T-cell (primary cell): ENCODE data around the gene ADGRG6. TPM values are rescaled to one million over a fixed set of nuclear protein-coding genes. Genes with fewer than 3 reads are reported as not detected.

Experiments
- ATAC-seq, 4 experiments: fragments of 200-7000 bp in 3 of 4; fragments of 150-1000 bp in 1 of 4; cut with Tn5 transposase; replicated peaks in 1 of 4; 1 replicate in 3 of 4; 2 replicates in 1 of 4; pipeline ENCODE4 v1.10.0; 2021; ENCODE audit warnings: moderate library complexity in 3 of 4, mild to moderate bottlenecking in 2 of 4, moderate number of reproducible peaks in 1 of 4
- CTCF ChIA-PET, 2 donors: fragments of 300-600 bp; sonication (Branson Sonifier 250); formaldehyde crosslinking; loops; one replicate each; lab custom pipeline; 2022; ENCODE audit warnings: antibody characterized with exemption in 2 of 2; lab: Charles Lee
- POLR2A ChIA-PET, 2 donors: fragments of 300-600 bp; sonication (Branson Sonifier 250); formaldehyde crosslinking; loops; one replicate each; lab custom pipeline; 2022; ENCODE audit warnings: antibody characterized with exemption in 2 of 2; lab: Charles Lee
- DNase-seq, 35 experiments: peaks; one replicate each; pipeline versions ENCODE4 v3.0.0 to v3.0.0-alpha.2; 2013 to 2023
- H3K27ac ChIP-seq: one replicate; pipeline ENCODE4 v1.5.1; 2013; ENCODE audit warnings: low read length
- H3K27me3 ChIP-seq, 2 experiments: replicated peaks in 1 of 2; 1 replicate in 1 of 2; 2 replicates in 1 of 2; pipeline versions ENCODE4 v1.6.1 to v1.7.0; 2013; ENCODE audit warnings: low read length in 1 of 2, mixed read lengths in 1 of 2; ENCODE audit not compliant: control insufficient read depth in 2 of 2, insufficient read depth in 2 of 2; ENCODE audit errors: extremely low read depth in 1 of 2
- H3K36me3 ChIP-seq, 2 donors: 1 replicate in 1 of 2; 2 replicates in 1 of 2; pipeline versions ENCODE4 v1.6.1 to v1.7.0; 2013; ENCODE audit warnings: low read length in 1 of 2; ENCODE audit not compliant: control insufficient read depth in 2 of 2, insufficient read depth in 1 of 2; ENCODE audit errors: extremely low read depth in 1 of 2
- H3K4me1 ChIP-seq, 2 experiments: 1 replicate in 1 of 2; 2 replicates in 1 of 2; pipeline versions ENCODE4 v1.6.1 to v1.7.0; 2013; ENCODE audit warnings: low read length in 2 of 2, mixed read lengths in 1 of 2; ENCODE audit not compliant: insufficient read depth in 2 of 2, control insufficient read depth in 1 of 2; ENCODE audit errors: extremely low read depth in 1 of 2
- H3K4me3 ChIP-seq, 2 donors: 1 replicate in 1 of 2; 2 replicates in 1 of 2; pipeline versions ENCODE4 v1.5.1 to v1.7.0; 2013; ENCODE audit warnings: mild to moderate bottlenecking in 2 of 2, low read length in 1 of 2, moderate library complexity in 1 of 2; ENCODE audit not compliant: control insufficient read depth in 1 of 2; ENCODE audit errors: extremely low read depth in 1 of 2
- H3K9me3 ChIP-seq: 2 replicates; pipeline ENCODE4 v1.7.0; 2013
- H3K27ac Mint-ChIP-seq, 2 donors: one replicate each; pipeline ENCODE4 v1.8.0; 2020 to 2021; ENCODE audit warnings: mild to moderate bottlenecking in 2 of 2, mixed read lengths in 2 of 2
- H3K27me3 Mint-ChIP-seq, 2 donors: one replicate each; pipeline ENCODE4 v1.8.0; 2021 to 2022; ENCODE audit warnings: mixed read lengths in 2 of 2
- H3K36me3 Mint-ChIP-seq: one replicate; pipeline ENCODE4 v1.8.0; 2021; ENCODE audit warnings: mixed read lengths
- H3K4me1 Mint-ChIP-seq, 3 donors: one replicate each; pipeline ENCODE4 v1.8.0; 2020 to 2022; ENCODE audit warnings: mixed read lengths in 3 of 3, mild to moderate bottlenecking in 1 of 3
- H3K4me3 Mint-ChIP-seq, 3 donors: one replicate each; pipeline ENCODE4 v1.8.0; 2020 to 2022; ENCODE audit warnings: mild to moderate bottlenecking in 3 of 3, mixed read lengths in 3 of 3, moderate library complexity in 3 of 3
- H3K9me3 Mint-ChIP-seq, 3 donors: one replicate each; pipeline ENCODE4 v1.8.0; 2020 to 2022; ENCODE audit warnings: mixed read lengths in 3 of 3
- WGBS: methylation state at CpG from one replicate; pipeline ENCODE4 v1.1.5; 2013; ENCODE audit warnings: missing lambda C conversion rate; ENCODE audit not compliant: insufficient coverage; 5-methylcytosine and 5-hydroxymethylcytosine counted together
- total RNA-seq, 35 experiments: library from RNA in 6 of 35; stranded (reverse) in 6 of 35; fragments of 120-200 nt in 1 of 35; gene quantifications; one replicate each; pipeline versions ENCODE4 v1.2.1 to v1.2.4 and lab custom pipeline; 2013 to 2026

Gene ADGRG6
- total RNA-seq, 5 donors from 2014 or later (not counting 1 experiment from before 2014, with no cell fraction given): 0.51 to 0.89 (median 0.61) TPM

GRCh38 chr6:142293121-142293520 is 8.7 kb upstream of the ADGRG6 start:
- no peaks in the 10 kb centered on the region for H3K9me3 Mint-ChIP-seq
- ATAC-seq (no peak), DNase-seq (no peak)
- no peak overlapping the region for H3K27ac ChIP-seq
- no CpG with 5 or more reads among the region's 2 CpGs for WGBS
- H3K27ac Mint-ChIP-seq: no peak overlapping the region
- POLR2A ChIA-PET: no interaction called here
- H3K4me1 ChIP-seq: no peaks in the 10 kb centered on the region
- no peaks in the 10 kb centered on the region for H3K36me3 Mint-ChIP-seq
- H3K27me3 ChIP-seq: no peaks in the 10 kb centered on the region
- no peak overlapping the region for H3K4me3 ChIP-seq
- no peaks in the 10 kb centered on the region for H3K4me1 Mint-ChIP-seq
- H3K4me3 Mint-ChIP-seq: no peak overlapping the region
- no peaks in the 10 kb centered on the region for H3K27me3 Mint-ChIP-seq
- H3K9me3 ChIP-seq: no peaks in the 10 kb centered on the region
- H3K36me3 ChIP-seq: no peaks in the 10 kb centered on the region
- CTCF ChIA-PET: no interaction called here

- Histone ChIP-seq H3K27ac (no peak overlapping the region), H3K36me3 (no peaks in the 10 kb centered on the region), H3K4me3 (no peak overlapping the region), H3K4me1 (no peaks in the 10 kb centered on the region), H3K9me3 (no peaks in the 10 kb centered on the region), H3K27me3 (no peaks in the 10 kb centered on the region)
- no peak for DNase-seq
- Mint-ChIP-seq H3K9me3 (no peaks in the 10 kb centered on the region), H3K27ac (no peak overlapping the region), H3K4me3 (no peak overlapping the region), H3K4me1 (no peaks in the 10 kb centered on the region), H3K36me3 (no peaks in the 10 kb centered on the region), H3K27me3 (no peaks in the 10 kb centered on the region)
- ChIA-PET CTCF (no interaction called here), POLR2A (no interaction called here)
- 100% methylated on average over 1 of the region's 1 CpG for WGBS
- no peak for ATAC-seq
These were observed 7.1 kb upstream of the ADGRG6 start for GRCh38 chr6:142294679-142295078.

- peaks cover 0 to 7% (median 3%) of the 10 kb centered on the region in 3 donors for H3K4me1 Mint-ChIP-seq
- H3K9me3 Mint-ChIP-seq: no peaks in the 10 kb centered on the region
- H3K27ac Mint-ChIP-seq: no peak overlapping the region
- ChIA-PET CTCF (no interaction called here), POLR2A (interaction anchor here in 1 of 2 donors (0.5 kb wide), 1 partner anchor 27 kb away, joined by 5 read pairs; no protein-coding TSS in a partner anchor)
- Histone ChIP-seq H3K27me3 (peaks cover 0 to 12% of the 10 kb centered on the region in 2 experiments), H3K4me1 (peaks cover 0 to 7% of the 10 kb centered on the region in 2 experiments), H3K36me3 (no peaks in the 10 kb centered on the region), H3K4me3 (no peak overlapping the region), H3K9me3 (no peaks in the 10 kb centered on the region), H3K27ac (no peak overlapping the region)
- H3K27me3 Mint-ChIP-seq: peaks cover 0 to 7% of the 10 kb centered on the region in 2 donors
- WGBS: no CpG with 5 or more reads among the region's 2 CpGs
- no peak for ATAC-seq
- no peak for DNase-seq
- no peaks in the 10 kb centered on the region for H3K36me3 Mint-ChIP-seq
- H3K4me3 Mint-ChIP-seq: no peak overlapping the region
These were observed 4.7 kb upstream of the ADGRG6 start for GRCh38 chr6:142296975-142297604.

- no peaks in the 10 kb centered on the region for H3K36me3 Mint-ChIP-seq
- H3K9me3 Mint-ChIP-seq: no peaks in the 10 kb centered on the region
- DNase-seq (no peak), ATAC-seq (no peak)
- POLR2A ChIA-PET: no interaction called here
- H3K27me3 Mint-ChIP-seq: peaks cover 2 to 12% of the 10 kb centered on the region in 2 donors
- Histone ChIP-seq H3K4me3 (no peak overlapping the region), H3K4me1 (peaks cover 0 to 12% of the 10 kb centered on the region in 2 experiments), H3K27me3 (peaks cover 0 to 17% of the 10 kb centered on the region in 2 experiments), H3K9me3 (no peaks in the 10 kb centered on the region), H3K27ac (no peak overlapping the region), H3K36me3 (no peaks in the 10 kb centered on the region)
- no peak overlapping the region for H3K4me3 Mint-ChIP-seq
- CTCF ChIA-PET: no interaction called here
- 100% methylated on average over 1 of the region's 3 CpGs for WGBS
- peaks cover 0 to 12% (median 8%) of the 10 kb centered on the region in 3 donors for H3K4me1 Mint-ChIP-seq
- H3K27ac Mint-ChIP-seq: no peak overlapping the region
These were observed 4.2 kb upstream of the ADGRG6 start for GRCh38 chr6:142297605-142297995.

GRCh38 chr6:142297996-142298753 is 3.6 kb upstream of the ADGRG6 start:
- Histone ChIP-seq H3K27ac (no peak overlapping the region), H3K27me3 (peaks cover 0 to 17% of the 10 kb centered on the region in 2 experiments), H3K4me1 (peaks cover 0 to 12% of the 10 kb centered on the region in 2 experiments), H3K9me3 (no peaks in the 10 kb centered on the region), H3K36me3 (no peaks in the 10 kb centered on the region), H3K4me3 (no peak overlapping the region)
- 33% methylated on average over 1 of the region's 3 CpGs for WGBS
- Mint-ChIP-seq H3K4me3 (no peak overlapping the region), H3K27me3 (peaks cover 8 to 18% of the 10 kb centered on the region in 2 donors), H3K36me3 (no peaks in the 10 kb centered on the region), H3K4me1 (peaks cover 0 to 16% (median 10%) of the 10 kb centered on the region in 3 donors), H3K9me3 (no peaks in the 10 kb centered on the region), H3K27ac (no peak overlapping the region)
- CTCF ChIA-PET: no interaction called here
- POLR2A ChIA-PET: no interaction called here
- ATAC-seq (no peak), DNase-seq (no peak)

- no peak overlapping the region for H3K27ac ChIP-seq
- no peak overlapping the region for H3K27ac Mint-ChIP-seq
- 100% methylated on average over 2 of the region's 3 CpGs for WGBS
- peaks cover 0 to 17% (median 10%) of the 10 kb centered on the region in 3 donors for H3K4me1 Mint-ChIP-seq
- no peak overlapping the region for H3K4me3 ChIP-seq
- POLR2A ChIA-PET: interaction anchor here (0.7 kb wide), 2 partner anchors 23 to 1494 kb away, joined by 5 read pairs; no protein-coding TSS in a partner anchor
- DNase-seq (no peak), ATAC-seq (no peak)
- H3K9me3 ChIP-seq: no peaks in the 10 kb centered on the region
- H3K36me3 ChIP-seq: no peaks in the 10 kb centered on the region
- no peaks in the 10 kb centered on the region for H3K36me3 Mint-ChIP-seq
- H3K9me3 Mint-ChIP-seq: no peaks in the 10 kb centered on the region
- peaks cover 0 to 17% of the 10 kb centered on the region in 2 experiments for H3K27me3 ChIP-seq
- CTCF ChIA-PET: interaction anchor here in 1 of 2 donors (0.7 kb wide), 1 partner anchor 21 kb away, joined by 3 read pairs; no protein-coding TSS in a partner anchor
- peak overlapping the region in 1 of 3 donors; percentile 86 for H3K4me3 Mint-ChIP-seq
- peaks cover 10 to 21% of the 10 kb centered on the region in 2 donors for H3K27me3 Mint-ChIP-seq
- H3K4me1 ChIP-seq: peaks cover 0 to 12% of the 10 kb centered on the region in 2 experiments
These were observed 1.5 kb upstream of the ADGRG6 start for GRCh38 chr6:142300302-142300701.
